HG03097 (cell line): Measurements from ENCODE around the gene ARSI.

ENCODE experiments used
- ATAC-seq: cut with Tn5 transposase; IDR thresholded peaks from one replicate; pipeline ENCODE4 v1.9.1; 2021; ENCODE audit not compliant: unreplicated experiment, low FRiP score

ARSI gene

DNA sequence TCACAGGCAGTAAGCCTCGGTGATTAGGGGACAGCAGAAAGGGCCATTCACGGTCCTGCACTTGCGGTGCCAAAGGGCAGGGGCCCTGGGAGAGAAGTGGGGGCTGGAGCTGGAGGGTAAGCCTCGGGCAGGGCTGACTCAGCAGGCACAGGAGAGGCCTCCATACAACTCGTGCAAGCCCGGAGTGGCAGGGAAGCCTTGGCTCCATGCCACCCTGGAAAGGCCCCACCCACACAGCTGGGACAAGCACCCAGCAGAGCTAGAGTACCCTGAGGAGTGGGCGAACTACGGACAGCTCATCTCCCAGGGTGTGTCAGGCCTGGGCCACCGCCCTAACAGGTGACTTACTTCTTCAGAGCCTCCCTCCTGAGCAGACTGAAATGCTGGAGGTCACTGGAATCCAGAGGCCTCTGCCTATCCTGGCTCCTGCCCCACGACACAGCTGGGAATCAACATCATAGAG lies 7.5 kb downstream of the ARSI start:
- ATAC-seq: no peak

DNA sequence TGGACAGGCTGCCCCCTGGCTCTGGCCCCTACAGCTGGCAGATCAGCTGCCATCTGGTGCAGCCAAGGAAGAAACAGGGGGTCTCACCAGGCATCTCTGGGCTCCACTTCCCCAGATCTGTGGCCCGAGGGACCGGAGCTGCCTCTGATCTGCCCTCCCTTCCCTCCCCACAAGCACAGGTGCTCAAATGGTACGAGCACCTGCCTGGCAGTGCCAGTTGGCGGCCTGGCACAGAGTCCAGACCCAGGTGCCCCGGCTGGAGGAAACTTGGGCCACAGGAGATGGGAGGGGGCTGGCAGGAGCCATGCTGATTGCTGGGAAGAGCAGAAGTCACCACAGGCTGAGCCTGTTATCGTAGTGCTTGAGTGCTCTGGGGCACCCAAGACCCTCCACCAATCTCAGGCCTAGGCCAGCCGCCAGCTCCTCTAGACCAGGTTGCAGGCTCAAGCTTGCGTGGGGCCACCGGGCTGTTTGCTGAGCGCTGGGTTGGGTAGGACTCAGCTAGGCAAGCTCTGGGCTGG lies 8.1 kb downstream of the ARSI start:
- no peak for ATAC-seq

- no peak for ATAC-seq
Measured at GRCh38 chr5:150293091-150293941, 9.4 kb downstream of the ARSI start.

- ATAC-seq: no peak
Measured at GRCh38 chr5:150291388-150292385, 11.0 kb downstream of the ARSI start.

DNA sequence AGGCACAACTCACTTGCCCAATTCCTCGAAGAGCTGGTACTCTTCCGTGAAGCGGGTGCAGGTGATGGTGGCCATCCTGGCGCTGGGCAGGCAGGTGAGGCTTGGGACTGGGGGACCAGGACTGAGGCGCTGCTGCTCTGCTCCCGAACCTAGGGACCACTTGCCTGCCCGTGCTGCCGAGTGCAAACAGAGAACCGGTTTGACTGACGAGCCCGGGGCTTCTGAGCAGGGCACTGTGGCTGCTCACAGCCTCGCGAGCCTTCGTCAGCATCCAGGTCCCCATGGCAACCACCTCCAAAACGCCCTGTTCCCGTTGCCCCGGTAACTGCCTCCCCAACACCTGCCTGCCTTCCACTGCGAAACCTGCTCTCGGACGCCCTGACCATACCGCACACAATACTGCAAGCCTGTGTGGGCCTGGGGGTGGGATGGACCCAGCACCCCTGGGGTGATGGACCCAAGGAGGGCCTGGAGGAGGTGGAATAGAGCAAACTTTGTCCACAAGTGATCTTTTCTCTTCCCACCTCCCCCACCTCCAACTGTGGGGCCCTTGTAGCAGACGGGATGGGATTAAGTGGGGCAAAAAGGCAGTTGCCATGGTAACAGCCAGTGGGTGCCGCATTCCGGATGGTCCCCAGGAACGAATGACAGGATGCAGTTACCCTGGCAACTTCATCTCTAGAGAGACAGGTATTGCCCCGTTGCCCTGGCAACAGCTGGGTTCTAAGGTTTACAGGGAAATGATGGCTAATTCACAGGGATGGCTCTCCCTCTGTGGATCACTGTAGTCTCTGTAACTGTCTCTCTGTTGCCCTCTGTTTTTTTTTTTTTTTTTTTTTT lies 12.9 kb downstream of the ARSI start, which contains the start of gene CAMK2A:
CAMK2A (minus strand) TSS at position 223 of the 840 bp plus-strand sequence; CDS start at position 75, 148 bp downstream.
- no peak for ATAC-seq

DNA sequence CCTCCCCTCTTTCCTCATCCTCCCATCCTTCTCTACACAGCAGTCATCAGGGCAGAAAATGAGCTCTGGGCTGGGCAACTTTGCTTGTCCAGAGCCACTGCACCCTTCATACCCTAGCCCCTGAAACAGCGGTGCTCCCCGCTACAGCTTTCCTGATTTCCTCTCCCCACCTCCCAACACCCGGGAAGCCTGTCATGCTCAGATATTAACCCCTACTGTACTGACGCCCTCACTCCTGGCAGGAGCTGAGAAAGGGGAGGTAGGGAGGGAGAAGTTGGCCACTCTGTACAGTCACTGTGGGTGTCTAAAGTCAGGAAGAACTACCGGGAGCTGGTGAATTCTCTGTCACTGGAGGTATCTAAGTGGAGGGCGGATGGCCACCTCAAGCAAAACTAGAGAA lies 13.9 kb downstream of the ARSI start:
- ATAC-seq: no peak

DNA sequence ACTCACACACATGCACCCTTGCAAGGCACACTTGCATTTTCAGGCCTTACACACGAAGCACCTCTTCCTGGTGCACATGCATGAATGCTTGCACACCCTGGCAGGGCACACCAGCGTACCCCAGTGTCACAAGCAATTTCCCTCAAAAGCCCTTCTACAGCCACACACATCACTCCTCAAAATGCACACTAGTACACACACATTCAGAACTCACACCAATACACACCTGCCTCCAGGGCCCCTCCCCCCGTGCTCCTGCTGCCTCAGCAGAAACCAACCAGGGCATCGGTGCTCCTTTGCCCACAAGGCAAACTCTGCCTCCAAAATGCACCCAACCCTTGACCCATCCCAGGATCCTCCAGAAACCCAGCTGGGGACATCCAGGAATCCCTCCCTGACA lies 14.3 kb downstream of the ARSI start:
- no peak for ATAC-seq

DNA sequence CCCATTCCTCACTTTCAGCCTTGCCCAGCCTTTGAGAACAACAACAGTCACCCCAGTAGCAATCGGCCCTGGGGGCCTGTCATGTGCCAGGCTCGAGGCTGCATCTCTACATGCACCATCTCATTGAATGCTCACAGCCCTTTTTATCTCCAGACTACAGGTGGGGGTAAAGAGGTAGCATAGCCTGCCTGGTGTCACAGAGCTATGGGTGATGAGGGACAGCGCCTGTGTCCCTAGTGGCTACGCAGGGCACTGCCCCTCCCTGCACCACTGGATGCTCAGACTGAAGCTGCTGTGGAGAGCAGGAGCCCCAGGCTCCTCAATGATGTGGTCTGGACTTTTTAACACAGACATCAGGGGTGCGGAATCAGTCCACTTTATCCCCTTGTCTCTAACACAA lies 15.9 kb downstream of the ARSI start:
- no peak for ATAC-seq

- ATAC-seq: no peak
Measured at GRCh38 chr5:150285114-150285513, 17.6 kb downstream of the ARSI start.

DNA sequence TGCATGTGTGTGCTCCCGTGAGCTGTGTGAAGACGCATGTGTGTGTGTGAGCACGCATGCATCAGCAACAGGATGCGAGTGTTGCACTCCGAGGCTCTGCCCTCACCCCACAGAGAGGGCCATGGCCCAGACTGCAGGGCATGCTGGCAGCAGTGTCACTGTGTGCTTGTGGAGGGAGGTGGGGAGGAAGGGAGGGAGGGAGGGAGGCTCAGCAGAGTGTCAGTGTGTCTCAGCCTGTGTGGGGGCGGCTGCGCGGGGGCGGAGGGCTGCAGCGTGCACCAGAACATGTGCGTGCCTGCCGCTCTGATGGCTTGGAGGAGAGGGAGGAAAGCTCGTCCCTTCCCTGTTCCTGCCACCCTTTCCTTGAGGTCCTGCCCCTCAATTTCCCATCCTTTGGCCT lies 18.4 kb downstream of the ARSI start:
- ATAC-seq: no peak

GRCh38 chr5:150283904-150284303 lies 18.8 kb downstream of the ARSI start:
- no peak for ATAC-seq

DNA sequence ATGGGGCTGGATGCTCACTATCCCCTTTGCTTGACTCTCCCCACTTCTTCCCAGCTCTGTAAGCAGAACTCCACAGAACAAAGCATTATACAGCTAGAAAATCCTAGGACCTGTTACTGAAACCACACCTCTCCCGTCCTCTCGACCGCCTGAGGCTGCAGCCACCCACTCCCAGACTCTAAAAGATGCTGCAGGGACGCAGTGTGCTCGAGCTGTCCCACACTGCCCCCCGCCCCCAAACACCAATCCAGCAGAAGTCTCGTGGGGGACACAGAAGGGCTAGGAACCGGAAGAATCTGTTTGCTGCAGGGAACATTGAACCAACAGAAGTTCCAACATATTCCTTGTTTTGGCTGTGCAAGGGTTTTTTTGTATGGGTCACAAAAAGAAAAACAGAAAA lies 20.7 kb downstream of the ARSI start:
- ATAC-seq: no peak

DNA sequence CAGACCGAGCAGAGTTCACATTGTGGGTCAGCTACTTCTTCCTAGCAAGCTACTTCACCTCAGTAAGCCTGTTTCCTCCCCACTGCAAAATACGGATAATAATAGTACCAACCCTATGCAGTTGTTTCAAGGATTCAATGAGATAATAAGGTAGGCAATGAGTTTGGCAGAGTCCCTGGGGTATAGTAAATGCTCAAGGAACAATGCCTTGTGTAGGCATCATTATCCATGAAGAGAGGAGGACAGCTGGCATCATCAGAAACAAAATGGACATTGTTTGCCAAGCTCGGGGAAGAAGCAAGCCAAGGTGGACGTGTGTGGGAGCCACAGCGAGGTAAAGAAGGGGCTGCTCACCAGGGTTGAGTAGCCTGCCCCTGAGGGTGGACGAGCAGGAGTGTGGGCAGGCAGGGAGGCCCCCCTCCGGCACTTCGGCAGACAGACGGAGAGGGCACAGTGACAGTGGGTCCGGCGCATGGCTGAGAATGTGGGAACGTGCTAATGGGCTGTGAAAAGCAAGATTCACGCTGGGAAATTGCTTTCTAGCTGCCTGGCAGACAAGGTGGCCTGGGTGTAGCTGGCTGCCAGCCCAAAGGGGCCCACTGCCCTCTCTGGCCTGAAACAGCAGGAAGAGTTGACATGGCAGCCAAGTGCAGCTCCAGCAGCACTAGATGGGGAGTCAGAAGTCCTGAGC lies 23.2 kb downstream of the ARSI start:
- ATAC-seq: no peak

DNA sequence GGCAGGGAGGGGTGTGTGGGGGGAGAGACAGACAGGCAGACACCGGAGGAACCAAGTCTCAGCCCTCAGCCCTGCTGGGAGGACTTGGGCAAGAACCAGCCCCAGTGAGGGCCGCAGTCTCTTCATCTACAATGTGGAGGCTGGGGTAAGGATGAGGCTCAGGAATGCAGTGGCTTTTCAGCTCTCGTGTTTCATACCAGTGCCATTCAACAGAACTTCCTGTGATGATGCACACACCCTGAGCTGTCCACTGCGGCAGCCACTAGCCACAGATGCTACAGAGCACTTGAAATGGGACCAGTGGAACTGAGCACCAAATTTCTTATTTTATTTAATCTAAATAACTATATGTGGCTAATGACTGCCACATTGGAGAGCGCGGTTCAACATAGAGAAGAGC lies 23.8 kb downstream of the ARSI start:
- no peak for ATAC-seq

- no peak for ATAC-seq
Measured at GRCh38 chr5:150278046-150278730, 24.5 kb downstream of the ARSI start.

DNA sequence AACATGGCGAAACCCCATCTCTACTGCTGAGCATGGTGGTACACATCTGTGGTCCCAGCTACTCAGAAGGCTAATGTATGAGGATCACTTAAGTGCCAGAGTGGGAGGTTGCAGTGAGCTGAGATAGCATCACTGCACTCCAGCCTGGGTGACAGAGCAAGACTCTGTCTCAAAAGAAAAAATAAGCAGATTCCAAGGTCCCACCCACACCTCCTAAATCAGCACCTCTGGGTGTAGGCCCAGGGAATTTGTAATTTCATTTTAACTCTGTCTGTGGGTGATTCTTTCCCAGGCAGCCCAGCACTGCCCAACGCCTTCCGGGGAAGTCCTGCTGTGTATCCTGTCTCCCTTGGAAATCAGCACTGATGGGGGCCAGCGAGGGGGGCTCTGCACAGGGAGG lies 25.7 kb downstream of the ARSI start:
- no peak for ATAC-seq

DNA sequence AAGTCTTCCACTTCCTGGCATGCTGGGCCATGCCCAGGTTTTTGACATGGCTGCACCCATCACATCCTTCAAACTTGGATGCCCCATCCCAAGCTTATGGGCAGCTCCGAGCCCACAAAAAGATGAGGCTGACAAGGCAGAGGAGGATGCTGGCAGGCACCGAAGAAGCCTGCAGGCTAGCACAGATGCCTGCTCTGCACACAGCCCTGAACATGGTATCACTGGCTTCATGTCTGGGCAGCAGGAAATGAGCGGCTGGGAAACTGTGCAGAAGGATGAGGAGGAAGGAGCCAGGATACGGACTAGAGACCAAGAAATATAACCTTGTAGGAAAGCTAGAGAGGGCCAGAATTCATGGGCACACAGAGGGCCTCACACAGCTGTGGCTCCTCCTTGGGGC lies 27.9 kb downstream of the ARSI start:
- ATAC-seq: no peak

DNA sequence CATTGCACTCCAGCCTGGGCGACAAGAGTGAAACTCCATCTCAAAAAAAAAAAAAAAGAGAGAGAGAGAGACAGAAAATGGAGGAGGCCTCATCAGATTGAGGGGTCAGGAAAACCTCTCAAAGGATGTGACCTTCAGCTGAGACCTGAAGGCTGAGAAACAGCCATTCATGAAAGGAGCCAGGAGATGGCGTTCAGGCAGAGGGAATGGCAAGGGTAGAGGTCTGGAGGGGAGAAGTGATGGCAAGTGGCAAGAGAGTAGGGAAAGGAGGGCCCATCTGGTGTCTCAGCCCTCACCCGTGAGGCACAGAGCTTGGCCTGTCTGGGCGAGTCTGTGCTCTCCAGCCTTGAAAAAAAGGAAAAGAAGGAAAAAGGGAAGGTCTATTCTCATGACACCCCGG lies 30.2 kb downstream of the ARSI start:
- no peak for ATAC-seq

DNA sequence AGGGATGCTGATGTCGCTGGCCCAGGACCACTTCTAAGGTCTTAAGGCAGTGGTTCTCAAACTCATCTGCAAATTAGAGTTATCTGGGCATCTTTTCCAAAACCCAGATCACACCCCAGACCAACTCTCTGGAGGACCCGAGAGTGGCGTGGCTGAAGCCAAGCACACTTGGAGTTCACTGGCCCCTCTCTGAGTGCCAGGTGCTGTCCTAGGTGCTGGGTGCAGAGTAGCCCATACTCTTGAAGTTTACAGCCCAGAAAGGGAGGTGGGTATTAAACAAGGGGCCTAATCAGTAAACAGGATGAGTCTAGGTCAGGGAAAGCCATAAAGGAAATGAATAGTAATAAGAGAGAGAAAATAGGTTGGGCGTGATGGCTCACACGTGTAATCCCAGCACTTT lies 30.8 kb downstream of the ARSI start:
- no peak for ATAC-seq
